Smooth muscle cell (in vitro differentiated cells): Measurements from ENCODE around the gene DYNLT2. TPM values are rescaled to one million over a fixed set of nuclear protein-coding genes. Genes with fewer than 3 reads are reported as not detected.

ENCODE experiments used
- DNase-seq: peaks from one replicate; lab custom pipeline; 2025; ENCODE audit not compliant: unreplicated experiment; lab: John Stamatoyannopoulos, UW
- H2AFZ ChIP-seq: fragments of 200-600 bp; sonication (generic); 2 replicates; pipeline ENCODE4 v1.6.0; 2016; ENCODE audit warnings: antibody characterized with exemption, low read depth, mild to moderate bottlenecking
- H3F3A ChIP-seq: fragments of 200-600 bp; sonication (generic); 2 replicates; pipeline ENCODE4 v1.6.0; 2017; ENCODE audit warnings: antibody characterized with exemption, low read depth
- H3K27ac ChIP-seq: fragments of 200-600 bp; sonication (generic); 2 replicates; pipeline ENCODE4 v1.5.1; 2016; ENCODE audit warnings: low read depth, mild to moderate bottlenecking
- H3K27me3 ChIP-seq: fragments of 200-600 bp; sonication (generic); 2 replicates; pipeline ENCODE4 v1.6.1; 2016; ENCODE audit warnings: low read depth, mild to moderate bottlenecking
- H3K36me3 ChIP-seq: fragments of 200-600 bp; sonication (generic); 2 replicates; pipeline ENCODE4 v1.5.1; 2016; ENCODE audit warnings: low read depth
- H3K4me1 ChIP-seq: fragments of 200-600 bp; sonication (generic); 2 replicates; pipeline ENCODE4 v1.5.1; 2016; ENCODE audit warnings: low read depth
- H3K4me2 ChIP-seq: fragments of 200-600 bp; sonication (generic); 2 replicates; pipeline ENCODE4 v1.6.0; 2016; ENCODE audit warnings: mild to moderate bottlenecking
- H3K4me3 ChIP-seq: fragments of 200-600 bp; sonication (generic); 2 replicates; pipeline ENCODE4 v1.5.1; 2016; ENCODE audit warnings: mild to moderate bottlenecking
- H3K79me2 ChIP-seq: fragments of 200-600 bp; sonication (generic); 2 replicates; pipeline ENCODE4 v1.6.0; 2016; ENCODE audit warnings: low read depth, mild to moderate bottlenecking
- H3K9ac ChIP-seq: fragments of 200-600 bp; sonication (generic); 2 replicates; pipeline ENCODE4 v1.6.0; 2016; ENCODE audit warnings: low read depth
- H3K9me3 ChIP-seq: fragments of 200-600 bp; sonication (generic); replicated peaks from 2 replicates; pipeline ENCODE4 v1.5.1; 2016; ENCODE audit warnings: low read depth
- H4K20me1 ChIP-seq: fragments of 200-600 bp; sonication (generic); 2 replicates; pipeline ENCODE4 v1.6.0; 2016; ENCODE audit warnings: low read depth
- CTCF ChIP-seq: fragments of 200-600 bp; sonication (generic); IDR thresholded peaks from 2 replicates; pipeline ENCODE4 v1.5.1; 2017; ENCODE audit warnings: borderline replicate concordance, mild to moderate bottlenecking, antibody characterized with exemption; ENCODE audit not compliant: insufficient read depth, poor library complexity, severe bottlenecking
- WGBS: methylation state at CpG from one replicate; pipeline ENCODE4 v1.1.7; 2016; ENCODE audit warnings: low lambda C conversion rate; 5-methylcytosine and 5-hydroxymethylcytosine counted together
- polyA plus RNA-seq: library from polyadenylated mRNA; unstranded; fragments of >200 nt; fragmentation: Nextera tagmentation; extraction: Ambion mirVana; gene quantifications from 2 replicates; pipeline ENCODE4 v1.2.1, GENCODE V29; 2016
- total RNA-seq: library from RNA; depleted of rRNA; stranded (reverse); fragments of >200 nt; gene quantifications from 2 replicates; pipeline ENCODE4 v1.2.3, GENCODE V29; 2014

The DYNLT2 gene
- total and polyA plus RNA-seq, 2 experiments from 2014 or later: 0.89 to 2.1 TPM

GRCh38 chr6:169799474-169799926 lies 48.1 kb upstream of the DYNLT2 start:
- Histone ChIP-seq H3K4me3 (no peak overlapping the region), H3K9me3 (no peaks in the 10 kb centered on the region), H3K4me1 (peaks cover 14% of the 10 kb centered on the region), H3K27ac (no peak overlapping the region), H3F3A (peaks cover 8% of the 10 kb centered on the region), H3K36me3 (no peaks in the 10 kb centered on the region), H3K27me3 (peaks cover 8% of the 10 kb centered on the region), H2AFZ (no peak overlapping the region), H3K4me2 (no peak overlapping the region), H3K79me2 (no peaks in the 10 kb centered on the region), H3K9ac (no peak overlapping the region), H4K20me1 (no peaks in the 10 kb centered on the region)
- no peak for DNase-seq
- TF ChIP-seq CTCF: no peak
- WGBS: 89% methylated on average over 7 of the region's 7 CpGs

GRCh38 chr6:169798764-169799473 lies 47.5 kb upstream of the DYNLT2 start:
- 82% methylated on average over 10 of the region's 10 CpGs for WGBS
- no peak overlapping the region for H3K27ac ChIP-seq
- no peak for DNase-seq

GRCh38 chr6:169795196-169795595 lies 43.8 kb upstream of the DYNLT2 start:
- H3K27ac ChIP-seq: no peak overlapping the region
- 72% methylated on average over 2 of the region's 2 CpGs for whole genome bisulfite sequencing
- no peak for DNase-seq

More at GRCh38 chr6:169798764-169799473, 47.5 kb upstream of the DYNLT2 start:
- peaks cover 8% of the 10 kb centered on the region for H3K27me3 ChIP-seq
- no peak for TF ChIP-seq CTCF
- H3K4me1 ChIP-seq: peaks cover 14% of the 10 kb centered on the region
- H3K9ac ChIP-seq: no peak overlapping the region
- no peak overlapping the region for H3K4me2 ChIP-seq
- H2AFZ ChIP-seq: no peak overlapping the region
- no peak overlapping the region for H3K4me3 ChIP-seq
- peaks cover 5% of the 10 kb centered on the region for H3F3A ChIP-seq
- no peaks in the 10 kb centered on the region for H3K36me3 ChIP-seq
- no peaks in the 10 kb centered on the region for H4K20me1 ChIP-seq
- no peaks in the 10 kb centered on the region for H3K9me3 ChIP-seq
- no peaks in the 10 kb centered on the region for H3K79me2 ChIP-seq

More at GRCh38 chr6:169795196-169795595, 43.8 kb upstream of the DYNLT2 start:
- H3K9me3 ChIP-seq: no peaks in the 10 kb centered on the region
- no peaks in the 10 kb centered on the region for H4K20me1 ChIP-seq
- no peaks in the 10 kb centered on the region for H3K4me1 ChIP-seq
- H3K4me2 ChIP-seq: no peak overlapping the region
- no peaks in the 10 kb centered on the region for H3K79me2 ChIP-seq
- no peak for TF ChIP-seq CTCF
- H2AFZ ChIP-seq: no peak overlapping the region
- H3K36me3 ChIP-seq: no peaks in the 10 kb centered on the region
- H3F3A ChIP-seq: no peaks in the 10 kb centered on the region
- H3K9ac ChIP-seq: no peak overlapping the region
- no peak overlapping the region for H3K4me3 ChIP-seq
- peaks cover 8% of the 10 kb centered on the region for H3K27me3 ChIP-seq
